Activated T-cell treated with anti-CD3 and anti-CD28 coated beads for 1 hour (primary cell): ENCODE data around the gene NID1.
"Not testable (repeated sequence)": the region's sequence is repeated elsewhere in the genome, so short reads cannot be mapped to it uniquely, and the experiment has no call there.

Experiments used
- DNase-seq: peaks from one replicate; pipeline ENCODE4 v3.0.0-alpha.2; 2020; ENCODE audit warnings: low read depth

NID1 gene

DNA sequence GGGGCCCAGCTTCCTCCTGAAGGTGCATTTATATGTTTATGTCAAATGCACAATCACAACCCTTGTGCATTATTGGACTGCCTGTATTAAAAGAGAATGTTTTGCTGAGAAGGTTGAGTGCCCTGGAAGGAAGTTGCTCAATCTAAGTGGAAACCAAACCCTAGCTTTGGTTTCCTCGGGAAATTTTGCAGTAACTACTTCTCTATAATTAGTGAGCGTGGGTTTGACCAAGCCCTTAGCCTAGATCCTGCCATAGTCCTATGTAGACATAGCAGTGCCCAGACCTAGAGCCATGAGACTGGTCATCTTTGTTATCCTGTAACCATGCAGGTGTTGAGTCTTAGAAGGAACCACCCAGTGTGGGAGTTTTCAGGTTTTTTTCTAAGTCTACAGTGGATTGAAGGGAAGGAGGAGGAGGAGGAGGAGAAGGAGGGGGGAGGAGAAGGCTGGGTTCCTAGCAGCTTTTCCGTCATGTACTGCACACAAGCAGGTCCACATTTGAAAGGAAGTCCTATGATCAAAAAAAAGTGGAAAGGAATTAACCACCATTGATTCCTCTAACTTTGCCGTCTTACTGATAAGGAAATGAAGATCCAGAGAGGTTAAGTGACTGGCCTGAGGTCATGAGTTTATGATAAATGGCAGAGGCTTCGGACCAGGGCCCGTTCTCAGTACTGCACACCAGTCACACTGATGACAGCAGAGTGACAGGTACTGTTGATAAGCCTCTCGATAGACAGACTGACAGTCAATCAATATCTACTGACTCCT lies 126.0 kb downstream of the NID1 start:
- no peak for DNase-seq

DNA sequence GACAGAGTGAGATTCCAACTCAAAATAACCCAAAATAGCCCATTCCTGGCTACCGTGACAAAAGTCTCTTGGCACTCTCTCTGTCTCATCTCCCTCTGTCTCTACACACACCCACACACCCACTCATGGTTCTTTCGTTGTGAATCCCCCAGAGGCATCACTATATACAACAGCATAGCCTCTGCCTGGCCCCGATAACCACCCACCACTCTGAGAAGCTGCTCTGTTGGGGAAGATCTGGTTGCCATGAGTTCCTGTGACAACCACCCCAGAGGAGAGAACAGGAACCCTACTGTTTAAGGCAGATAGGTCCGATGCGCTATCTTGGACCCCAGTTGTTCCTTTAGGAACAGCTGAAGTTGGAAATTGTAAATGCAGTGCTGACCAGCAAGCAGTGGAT lies 127.8 kb downstream of the NID1 start:
- DNase-seq, result no peak

DNA sequence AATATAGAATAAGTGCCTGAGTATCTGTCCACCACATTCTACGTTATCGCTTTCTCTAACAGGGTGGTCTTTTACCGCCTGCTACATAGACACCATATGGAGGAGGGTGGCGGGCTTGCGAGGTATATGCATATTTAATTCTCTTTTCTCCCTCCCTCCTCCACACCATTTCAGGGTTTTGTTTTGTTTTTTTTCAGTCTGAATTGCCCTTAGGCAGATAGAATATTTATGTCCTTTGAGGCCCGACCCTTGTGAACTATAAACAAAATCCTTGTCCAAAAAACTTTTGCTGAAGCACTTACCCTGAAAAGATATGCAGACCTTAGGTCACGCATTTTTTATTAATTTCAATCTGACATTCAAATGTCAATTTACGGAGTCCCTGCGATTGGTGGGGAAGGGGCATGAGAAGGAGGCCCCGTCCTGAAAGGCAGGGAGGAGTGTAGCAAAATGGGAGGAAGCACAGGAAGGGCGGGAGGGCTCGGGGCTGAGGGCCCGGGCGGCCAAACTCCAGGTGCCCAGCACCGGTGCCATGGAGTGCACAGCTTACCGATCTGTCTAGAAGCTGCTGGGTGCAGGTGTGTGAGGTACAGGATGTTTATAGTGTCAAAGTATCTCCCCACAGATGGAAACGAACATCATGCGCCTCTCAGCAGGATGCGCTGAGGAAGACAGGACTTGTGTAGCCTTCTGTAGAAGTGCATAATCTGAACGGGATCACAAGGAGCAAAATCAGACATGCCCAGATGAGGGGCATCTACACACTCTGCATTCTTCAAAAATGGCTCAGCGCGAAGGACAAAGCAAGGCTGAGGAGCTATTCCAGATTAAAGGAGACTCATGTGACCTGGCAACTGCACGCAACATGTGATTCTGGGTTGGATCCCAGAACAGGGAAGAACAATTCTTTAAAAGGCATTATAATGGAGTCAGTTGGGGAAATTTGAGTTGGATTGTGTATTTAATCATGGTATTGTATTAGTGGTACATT lies 129.4 kb downstream of the NID1 start:
- DNase-seq, result no peak

DNA sequence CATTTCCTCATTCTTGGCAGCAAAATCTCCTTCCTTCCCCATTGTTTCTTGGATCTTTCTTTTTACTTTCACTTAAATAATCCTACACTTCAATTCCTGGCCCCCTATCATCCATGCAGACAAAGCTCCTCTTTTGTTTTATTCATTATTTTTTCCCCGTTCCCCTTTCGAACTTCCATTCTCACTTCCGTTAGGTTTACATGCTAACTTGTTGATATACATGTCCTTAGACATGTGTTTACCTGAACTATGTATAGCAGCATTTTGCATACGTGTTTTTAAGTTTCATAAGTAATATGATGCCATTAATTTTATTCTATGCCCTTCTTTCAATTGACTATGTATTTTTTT lies 131.1 kb downstream of the NID1 start:
- no peak for DNase-seq

DNA sequence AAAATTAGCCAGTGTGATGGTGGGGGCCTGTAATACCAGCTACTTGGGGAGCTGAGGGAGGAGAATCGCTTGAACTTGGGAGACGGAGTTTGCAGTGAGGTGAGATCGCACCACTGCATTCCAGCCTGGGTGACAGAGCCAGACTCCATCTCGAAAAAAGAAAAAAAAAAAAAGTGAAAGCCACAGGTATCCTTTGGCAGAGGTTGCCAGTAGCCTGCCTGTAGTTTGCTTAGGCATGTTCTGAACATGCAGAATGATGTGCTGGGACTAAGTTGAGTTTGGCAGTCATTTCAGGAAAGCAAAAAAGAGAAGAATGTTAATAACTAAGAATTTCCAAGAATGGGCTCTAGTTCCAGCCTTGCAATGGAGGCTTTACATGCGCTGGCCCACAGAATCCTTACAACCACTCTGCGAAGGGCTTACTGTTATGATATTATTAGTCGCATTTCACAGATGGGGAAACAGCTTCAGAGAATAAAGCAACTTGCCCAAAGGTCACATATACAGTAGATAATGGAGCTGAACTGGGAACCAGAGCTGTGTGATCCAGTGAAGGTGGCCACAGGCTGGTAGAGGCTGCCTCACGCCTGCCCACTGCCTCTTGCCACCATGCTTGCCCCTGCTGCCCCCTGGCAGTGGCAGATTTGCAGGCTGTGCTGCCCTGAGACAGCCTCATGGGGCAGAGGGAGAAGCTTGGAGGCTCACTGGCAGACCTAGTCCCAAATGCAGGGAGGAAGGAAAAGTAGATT lies 131.7 kb downstream of the NID1 start:
- DNase-seq, result no peak

DNA sequence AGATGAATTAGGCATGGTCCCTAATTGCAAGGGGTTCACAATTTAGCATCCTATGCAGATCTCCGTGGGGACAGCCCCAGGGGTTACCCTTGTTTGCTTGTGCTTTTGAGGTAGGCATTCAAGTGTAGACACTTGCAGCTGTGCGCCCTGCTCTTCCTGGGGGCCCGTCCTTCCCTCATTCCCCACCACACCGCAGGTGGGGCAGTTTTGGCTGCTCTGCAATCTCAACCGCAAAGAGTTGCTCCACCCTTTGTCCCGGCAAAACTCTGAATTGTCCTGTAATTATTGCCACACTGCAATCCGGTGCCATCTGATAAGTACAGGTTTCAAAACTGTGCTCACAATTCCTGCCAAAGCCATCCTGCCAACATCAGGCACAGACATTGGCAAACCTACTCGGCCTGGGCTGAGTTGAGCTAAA lies 132.8 kb downstream of the NID1 start:
- no peak for DNase-seq

DNA sequence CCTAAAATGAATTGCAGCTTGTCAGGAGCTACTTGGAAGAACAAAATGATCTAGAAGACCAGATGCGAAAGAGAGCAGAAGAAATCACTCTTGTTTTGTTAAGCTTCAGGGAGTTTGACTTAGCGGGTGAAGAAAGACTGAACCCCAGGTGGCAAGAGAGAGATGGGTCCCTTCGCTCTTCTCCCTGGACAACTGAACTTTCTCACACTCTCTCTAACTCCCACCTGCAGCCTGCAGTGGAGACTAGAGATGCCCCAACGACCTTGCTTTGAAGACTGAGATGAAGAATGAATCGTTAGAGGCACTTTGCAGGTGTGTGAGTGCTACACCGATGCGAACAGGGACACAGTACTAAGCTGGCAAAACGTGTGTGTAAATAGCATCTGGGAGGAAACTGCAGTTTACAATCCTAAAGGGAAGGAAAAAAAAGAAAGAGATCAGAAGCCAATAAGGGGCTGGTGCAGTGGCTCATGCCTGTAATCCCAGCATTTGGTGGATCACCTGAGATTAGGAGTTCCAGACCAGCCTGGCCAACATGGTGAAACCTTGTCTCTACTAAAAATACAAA lies 133.6 kb downstream of the NID1 start:
- no peak for DNase-seq

DNA sequence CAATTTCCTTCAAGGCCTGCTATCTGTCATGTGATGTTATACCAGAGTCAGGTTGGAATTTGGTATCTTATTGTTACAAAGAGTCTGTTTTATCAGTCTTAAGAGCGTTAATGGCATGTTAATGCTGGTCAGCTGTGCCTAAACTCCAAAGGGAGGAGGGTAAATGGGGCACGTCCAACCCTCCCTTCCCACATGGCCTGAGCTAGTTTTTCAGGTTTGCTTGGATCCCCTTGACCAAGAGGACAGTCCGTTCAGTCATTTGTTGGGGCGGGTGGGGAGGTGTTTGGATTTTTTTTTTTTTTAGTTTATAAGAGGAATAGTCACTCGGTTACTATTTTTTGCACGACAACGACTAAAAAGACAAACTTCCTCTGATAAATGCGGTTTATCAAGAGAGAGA lies 134.3 kb downstream of the NID1 start:
- no peak for DNase-seq

DNA sequence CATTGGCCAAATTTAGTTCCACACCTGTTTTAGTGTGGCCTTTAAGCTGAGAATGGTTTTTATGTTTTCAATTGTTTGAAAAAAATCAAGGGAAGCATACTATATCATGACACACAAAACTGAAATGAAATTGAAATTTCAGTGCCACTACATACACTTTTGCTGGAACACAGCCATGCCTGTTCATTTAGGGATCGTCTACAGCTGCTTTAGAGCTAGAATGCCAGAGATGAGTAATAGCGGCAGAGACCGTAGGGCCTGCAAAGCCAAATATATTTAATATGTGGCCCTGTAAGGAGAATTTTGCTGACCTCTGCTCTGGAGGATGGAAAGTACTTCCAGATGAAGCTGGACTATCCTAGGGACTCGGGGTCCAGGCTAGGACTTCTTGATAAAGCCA lies 135.7 kb downstream of the NID1 start:
- DNase-seq, result no peak

DNA sequence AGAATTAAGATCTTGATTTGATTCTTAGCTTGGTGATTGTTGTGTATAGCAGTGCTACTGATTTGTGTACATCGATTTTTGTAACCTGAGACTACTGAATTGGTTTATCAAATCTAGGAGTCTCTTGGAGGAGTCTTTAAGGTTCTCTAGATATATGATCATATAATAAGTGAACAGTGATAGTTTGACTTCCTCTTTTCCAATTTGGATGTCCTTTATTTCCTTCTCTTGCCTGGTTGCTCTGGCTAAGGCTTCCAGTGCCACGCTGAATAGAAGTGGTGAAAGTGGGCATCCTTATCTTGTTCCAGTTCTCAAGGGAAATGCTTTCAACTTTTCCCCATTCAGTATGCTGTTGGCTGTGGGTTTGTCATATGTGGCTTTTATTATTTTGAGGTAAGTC lies 136.7 kb downstream of the NID1 start:
- DNase-seq, result no peak

DNA sequence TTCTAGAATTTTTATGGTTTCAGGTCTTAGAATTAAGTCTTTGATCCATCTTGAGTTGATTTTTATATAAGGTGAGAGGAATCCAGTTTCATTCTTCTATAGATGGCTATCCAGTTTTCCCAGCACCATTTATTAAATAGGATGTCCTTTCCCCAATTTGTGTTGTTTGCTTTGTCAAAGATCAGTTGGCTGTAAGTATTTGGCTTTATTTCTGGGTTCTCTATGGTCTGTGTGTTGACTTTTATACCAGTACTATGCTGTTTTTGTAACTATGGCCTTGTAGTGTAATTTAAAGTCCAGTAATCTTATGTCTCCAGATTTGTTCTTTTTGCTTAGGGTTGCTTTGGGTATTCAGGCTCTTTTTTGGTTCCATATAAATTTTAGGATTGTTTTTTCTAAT lies 137.3 kb downstream of the NID1 start:
- not testable (repeated sequence) for DNase-seq
